OCI-LY7 (cell line): ENCODE data around the gene DICER1.

Source experiments
- CTCF ChIP-seq: fragments of 200-600 bp; sonication (generic); conservative IDR thresholded peaks from 2 replicates; pipeline ENCODE4 v1.5.1; 2014; ENCODE audit warnings: mild to moderate bottlenecking, antibody characterized with exemption, low read length, moderate library complexity, mixed read lengths
- EZH2phosphoT487 ChIP-seq: fragments of 200-600 bp; sonication (generic); IDR thresholded peaks from 2 replicates; pipeline ENCODE4 v1.6.1; 2018; ENCODE audit warnings: low read depth, borderline replicate concordance, mild to moderate bottlenecking, mixed run types, antibody characterized with exemption, low read length, moderate library complexity, mixed read lengths

GRCh38 chr14:95037273-95037672 lies 120.1 kb downstream of the DICER1 start:
- TF ChIP-seq CTCF, result no peak
- no peak for TF ChIP-seq EZH2phosphoT487
